Measurements from ENCODE around the gene BACH2. TPM values are rescaled to one million over a fixed set of nuclear protein-coding genes. Genes with fewer than 3 reads are reported as not detected.

BACH2 gene
- total RNA-seq, 4 donors from 2014 or later: 3.6 to 13.4 (median 7.5) TPM

DNA sequence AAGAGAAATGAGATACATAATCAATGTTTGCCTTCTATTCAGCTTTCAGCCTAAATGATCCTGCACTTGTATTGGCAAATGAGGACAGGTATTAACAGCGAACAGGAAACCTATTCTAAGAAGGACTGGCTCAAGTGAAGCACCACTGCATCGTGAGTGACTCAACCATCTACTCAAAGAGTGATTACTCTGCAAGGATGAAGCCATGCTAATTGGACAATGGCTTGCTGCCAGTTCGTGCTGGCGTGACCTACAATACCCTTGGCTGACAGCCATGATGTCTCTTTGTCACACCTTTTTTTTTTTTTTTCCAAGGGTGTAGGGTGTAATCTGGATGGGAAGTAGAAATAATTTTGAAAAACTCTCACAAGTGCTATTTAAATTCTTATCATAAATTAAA lies 297.5 kb downstream of the BACH2 start:
- H3K9me3 ChIP-seq: no peaks in the 10 kb centered on the region
- TF ChIP-seq, protein P1, sequence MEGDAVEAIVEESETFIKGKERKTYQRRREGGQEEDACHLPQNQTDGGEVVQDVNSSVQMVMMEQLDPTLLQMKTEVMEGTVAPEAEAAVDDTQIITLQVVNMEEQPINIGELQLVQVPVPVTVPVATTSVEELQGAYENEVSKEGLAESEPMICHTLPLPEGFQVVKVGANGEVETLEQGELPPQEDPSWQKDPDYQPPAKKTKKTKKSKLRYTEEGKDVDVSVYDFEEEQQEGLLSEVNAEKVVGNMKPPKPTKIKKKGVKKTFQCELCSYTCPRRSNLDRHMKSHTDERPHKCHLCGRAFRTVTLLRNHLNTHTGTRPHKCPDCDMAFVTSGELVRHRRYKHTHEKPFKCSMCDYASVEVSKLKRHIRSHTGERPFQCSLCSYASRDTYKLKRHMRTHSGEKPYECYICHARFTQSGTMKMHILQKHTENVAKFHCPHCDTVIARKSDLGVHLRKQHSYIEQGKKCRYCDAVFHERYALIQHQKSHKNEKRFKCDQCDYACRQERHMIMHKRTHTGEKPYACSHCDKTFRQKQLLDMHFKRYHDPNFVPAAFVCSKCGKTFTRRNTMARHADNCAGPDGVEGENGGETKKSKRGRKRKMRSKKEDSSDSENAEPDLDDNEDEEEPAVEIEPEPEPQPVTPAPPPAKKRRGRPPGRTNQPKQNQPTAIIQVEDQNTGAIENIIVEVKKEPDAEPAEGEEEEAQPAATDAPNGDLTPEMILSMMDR (IDR thresholded peaks at IDR 0.05 in 4 of 5, conservative IDR thresholded peaks at IDR 0.05 in 1 of 5): no peak
- no peak for TF ChIP-seq POLR2A (IDR thresholded peaks at IDR 0.05)
- H3K4me3 ChIP-seq: no peak overlapping the region
- H3K4me1 ChIP-seq: peaks cover 27 to 31% of the 10 kb centered on the region in 2 donors
- H3K27me3 ChIP-seq: no peaks in the 10 kb centered on the region
- no peaks in the 10 kb centered on the region for H3K36me3 ChIP-seq
- peak in 1 of 2 donors; percentile 48 for ATAC-seq
- no peak for DNase-seq
- in situ Hi-C loops (cut with MboI; ENCODE audit: low sequenced_read_pairs in 4 of 4) (no loop called here), intact Hi-C loops (cut with DNase I; ENCODE audit: low total_unique reads) (no loop called here)
- H3K27ac ChIP-seq: no peak overlapping the region

DNA sequence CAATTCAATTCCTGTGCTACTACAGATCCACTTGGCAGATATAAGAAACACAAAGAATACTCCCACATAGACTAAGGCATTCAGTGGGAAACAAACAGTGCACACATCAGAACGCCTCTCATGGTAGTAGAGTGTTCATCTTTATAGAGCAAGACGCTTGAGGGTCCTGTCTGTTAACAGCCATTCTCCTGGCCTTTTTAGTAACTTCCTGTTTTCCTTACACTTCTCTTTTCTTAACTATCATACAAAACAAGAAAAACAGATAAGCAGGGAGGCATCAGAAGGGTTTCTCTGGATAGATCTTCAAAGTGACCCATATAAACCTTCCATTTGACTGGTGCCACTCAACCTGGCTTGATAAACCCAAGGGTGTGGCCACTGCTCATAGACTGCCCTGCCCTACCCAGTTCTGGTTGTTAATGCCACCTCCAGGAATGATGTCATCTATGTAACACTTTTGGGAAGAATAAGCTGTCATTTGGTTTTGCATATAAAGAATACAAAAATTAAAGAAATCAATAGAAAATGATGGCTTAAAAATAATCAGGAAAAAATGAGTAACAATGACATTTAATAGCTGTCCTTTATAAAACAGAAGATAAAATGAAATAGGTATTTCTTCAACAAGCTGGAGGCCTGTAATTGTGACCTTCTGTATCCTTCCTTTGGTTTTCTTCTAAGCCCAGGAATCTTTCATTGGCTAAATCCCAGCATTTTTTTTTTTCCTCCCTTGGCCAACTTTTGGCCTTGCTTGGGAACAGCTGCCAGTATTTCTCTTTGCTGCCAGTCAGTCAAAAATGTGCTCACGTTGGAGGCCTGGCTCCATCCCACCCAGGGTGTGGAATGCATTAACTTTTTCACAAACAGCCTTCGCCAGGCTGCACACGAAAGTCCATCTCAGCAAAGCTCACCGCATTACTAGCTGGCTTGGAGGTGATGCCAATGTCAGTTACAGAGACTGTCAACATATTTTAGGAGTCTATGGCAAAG lies 298.9 kb downstream of the BACH2 start:
- no peaks in the 10 kb centered on the region for H3K36me3 ChIP-seq
- no peak overlapping the region for H3K27ac ChIP-seq
- in situ Hi-C loops (cut with MboI; ENCODE audit: low sequenced_read_pairs in 4 of 4): no loop called here
- H3K27me3 ChIP-seq: no peaks in the 10 kb centered on the region
- DNase-seq (peak in 1 of 2 donors; percentile 30), ATAC-seq (peak in 1 of 2 donors; percentile 30)
- H3K9me3 ChIP-seq: no peaks in the 10 kb centered on the region
- intact Hi-C loops (cut with DNase I; ENCODE audit: low total_unique reads): no loop called here
- H3K4me1 ChIP-seq: peaks cover 27 to 31% of the 10 kb centered on the region in 2 donors
- TF ChIP-seq POLR2A (IDR thresholded peaks at IDR 0.05): no peak
- TF ChIP-seq, protein P1 (IDR thresholded peaks at IDR 0.05 in 4 of 5, conservative IDR thresholded peaks at IDR 0.05 in 1 of 5): no peak
- H3K4me3 ChIP-seq: no peak overlapping the region

DNA sequence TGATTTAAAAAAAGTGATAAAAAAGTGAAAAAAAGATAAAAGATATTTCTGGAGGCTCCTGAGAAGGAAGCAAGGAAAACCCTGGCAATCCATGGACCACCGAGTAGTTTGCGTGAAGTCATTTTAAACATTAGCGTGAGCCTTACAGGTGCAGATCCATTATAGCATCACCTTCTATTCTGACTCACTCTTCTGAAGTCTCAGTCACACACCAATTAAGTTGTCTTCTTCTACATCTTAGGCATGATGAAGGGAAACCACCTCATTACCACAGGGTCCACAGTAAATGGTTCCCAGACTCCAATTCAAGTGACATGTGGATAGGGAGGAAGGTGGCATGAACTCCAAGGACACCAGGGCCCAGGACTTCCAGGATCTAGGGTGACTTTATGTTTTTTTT lies 303.2 kb downstream of the BACH2 start:
- Histone ChIP-seq H3K27ac (no peak overlapping the region), H3K4me3 (no peak overlapping the region), H3K36me3 (no peaks in the 10 kb centered on the region), H3K27me3 (no peaks in the 10 kb centered on the region), H3K9me3 (no peaks in the 10 kb centered on the region), H3K4me1 (peaks cover 2 to 9% of the 10 kb centered on the region in 2 donors)
- TF ChIP-seq, protein P1 (IDR thresholded peaks at IDR 0.05 in 4 of 5, conservative IDR thresholded peaks at IDR 0.05 in 1 of 5): no peak
- no peak for TF ChIP-seq POLR2A (IDR thresholded peaks at IDR 0.05)
- in situ Hi-C loops (cut with MboI; ENCODE audit: low sequenced_read_pairs in 4 of 4) (no loop called here), intact Hi-C loops (cut with DNase I; ENCODE audit: low total_unique reads) (no loop called here)
- ATAC-seq (no peak), DNase-seq (no peak)

DNA sequence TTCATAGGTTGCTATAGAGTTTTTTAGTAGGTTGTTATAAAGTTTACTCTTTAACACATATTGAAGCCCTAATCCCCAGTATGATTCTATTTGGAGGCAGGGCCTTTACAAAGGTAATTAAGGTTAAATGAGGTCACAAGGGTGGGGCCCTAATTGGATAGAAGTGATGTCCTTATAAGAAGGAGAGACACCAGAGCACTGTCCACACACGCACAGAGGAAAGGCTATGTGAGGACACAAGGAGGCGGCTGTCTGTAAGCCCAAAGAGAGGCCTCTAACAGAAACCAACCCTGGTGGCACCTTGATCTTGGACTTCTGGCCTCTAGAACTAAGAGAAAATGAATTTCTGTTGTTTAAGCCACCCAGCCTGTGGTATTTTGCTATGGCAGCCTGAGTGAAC lies 303.8 kb downstream of the BACH2 start:
- in situ Hi-C loops (cut with MboI; ENCODE audit: low sequenced_read_pairs in 4 of 4): no loop called here
- no peaks in the 10 kb centered on the region for H3K36me3 ChIP-seq

More for the DNA sequence above, 303.8 kb downstream of the BACH2 start:
- no peaks in the 10 kb centered on the region for H3K27me3 ChIP-seq
- no peak overlapping the region for H3K4me3 ChIP-seq
- H3K9me3 ChIP-seq: no peaks in the 10 kb centered on the region
- DNase-seq (no peak), ATAC-seq (no peak)
- intact Hi-C loops (cut with DNase I; ENCODE audit: low total_unique reads): no loop called here
- TF ChIP-seq, protein P1 (IDR thresholded peaks at IDR 0.05 in 4 of 5, conservative IDR thresholded peaks at IDR 0.05 in 1 of 5): no peak
- no peak for TF ChIP-seq POLR2A (IDR thresholded peaks at IDR 0.05)
- peaks cover 0 to 3% of the 10 kb centered on the region in 2 donors for H3K4me1 ChIP-seq
- H3K27ac ChIP-seq: no peak overlapping the region
